Activated CD8-positive, alpha-beta memory T cell treated with anti-CD3 and anti-CD28 coated beads for 24 hours (primary cell): ENCODE measurements around the gene GREB1.
"Not testable (repeated sequence)": the region's sequence is repeated elsewhere in the genome, so short reads cannot be mapped to it uniquely, and the experiment has no call there.

ENCODE experiments used
- DNase-seq: peaks from one replicate; pipeline ENCODE4 v3.0.0-alpha.2; 2020

GREB1 gene

GRCh38 chr2:11644293-11644692 lies 110.4 kb downstream of the GREB1 start:
- DNase-seq, result no peak

- DNase-seq, result no peak
These were observed 112.7 kb downstream of the GREB1 start for GRCh38 chr2:11646530-11646929.

- DNase-seq, result no peak
These were observed 114.2 kb downstream of the GREB1 start for GRCh38 chr2:11647834-11648600.

- no peak for DNase-seq
These were observed 115.2 kb downstream of the GREB1 start for GRCh38 chr2:11649093-11649492.

- DNase-seq, result no peak
These were observed 118.2 kb downstream of the GREB1 start for GRCh38 chr2:11651856-11652548.

- no peak for DNase-seq
These were observed 118.7 kb downstream of the GREB1 start for GRCh38 chr2:11652553-11652952.

GRCh38 chr2:11655495-11655894 lies 121.7 kb downstream of the GREB1 start:
- no peak for DNase-seq

GRCh38 chr2:11656252-11656651 lies 122.4 kb downstream of the GREB1 start:
- DNase-seq, result no peak

GRCh38 chr2:11656671-11657101 lies 122.8 kb downstream of the GREB1 start:
- no peak for DNase-seq

- no peak for DNase-seq
These were observed 123.3 kb downstream of the GREB1 start for GRCh38 chr2:11657195-11657594.

- DNase-seq, result no peak
These were observed 123.8 kb downstream of the GREB1 start for GRCh38 chr2:11657646-11658045.

- no peak for DNase-seq
These were observed 124.6 kb downstream of the GREB1 start for GRCh38 chr2:11658208-11659114.

GRCh38 chr2:11659115-11659475 lies 125.2 kb downstream of the GREB1 start:
- DNase-seq, result no peak

GRCh38 chr2:11659851-11660250 lies 126.0 kb downstream of the GREB1 start:
- no peak for DNase-seq

- DNase-seq, result not testable (repeated sequence)
These were observed 126.6 kb downstream of the GREB1 start for GRCh38 chr2:11660396-11660795.

GRCh38 chr2:11661891-11662435 lies 128.1 kb downstream of the GREB1 start:
- no peak for DNase-seq

GRCh38 chr2:11662882-11663281 lies 129.0 kb downstream of the GREB1 start:
- no peak for DNase-seq

GRCh38 chr2:11663427-11663826 lies 129.6 kb downstream of the GREB1 start:
- no peak for DNase-seq

GRCh38 chr2:11665028-11665427 lies 131.2 kb downstream of the GREB1 start:
- DNase-seq, result no peak

- DNase-seq, result peak; percentile 40
These were observed 131.9 kb downstream of the GREB1 start for GRCh38 chr2:11665510-11666362.

- DNase-seq, result peak; percentile 5
These were observed 133.3 kb downstream of the GREB1 start for GRCh38 chr2:11667194-11667593.
